SK-N-SH (cell line): ENCODE results near the gene TRIM47. TPM values are rescaled to one million over a fixed set of nuclear protein-coding genes. Genes with fewer than 3 reads are reported as not detected.
"Not testable (repeated sequence)": the region's sequence is repeated elsewhere in the genome, so short reads cannot be mapped to it uniquely, and the experiment has no call there.

Experiments
- CTCF ChIA-PET: fragments of 300-600, 350-600 bp; formaldehyde crosslinking; extraction: SDS; loops from one replicate; lab custom pipeline; 2021; lab: Yijun Ruan, JAX
- POLR2A ChIA-PET: fragments of 350-600 bp; sonication (Branson Sonifier 250); formaldehyde crosslinking; extraction: SDS; loops from one replicate; lab custom pipeline; 2020; ENCODE audit warnings: antibody characterized with exemption, inconsistent platforms; lab: Yijun Ruan, JAX
- DNase-seq: peaks from one replicate; pipeline ENCODE4 v3.0.0; 2012
- H2AFZ ChIP-seq: fragments of 200-600 bp; sonication (generic); 2 replicates; pipeline ENCODE4 v1.8.1; 2016; ENCODE audit warnings: antibody characterized with exemption, mild to moderate bottlenecking, low read depth
- H3F3A ChIP-seq: fragments of 200-600 bp; sonication (generic); replicated peaks from 2 replicates; pipeline ENCODE3; 2016; ENCODE audit warnings: antibody characterized with exemption, mild to moderate bottlenecking; ENCODE audit not compliant: insufficient read depth
- H3K27ac ChIP-seq, 2 experiments: fragments of 200-500 bp in 1 of 2; fragments of 200-600 bp in 1 of 2; sonication (Bioruptor generic) in 1 of 2; sonication (generic), shearing (Covaris generic) in 1 of 2; 2 replicates each; pipeline versions ENCODE4 v1.5.1 to v1.6.1; 2014 to 2016; ENCODE audit warnings: low read depth in 2 of 2, inconsistent platforms in 1 of 2, low read length in 1 of 2, mild to moderate bottlenecking in 1 of 2, mixed read lengths in 1 of 2
- H3K27me3 ChIP-seq: fragments of 200-600 bp; sonication (generic), shearing (Covaris generic); 2 replicates; pipeline ENCODE4 v1.6.1; 2016; ENCODE audit warnings: mixed run types; ENCODE audit not compliant: insufficient read depth
- H3K36me3 ChIP-seq, 2 experiments: fragments of 200-500 bp in 1 of 2; fragments of 200-600 bp in 1 of 2; sonication (Bioruptor generic) in 1 of 2; sonication (generic) in 1 of 2; replicated peaks in 1 of 2; 2 replicates each; pipeline versions ENCODE3 to v1.5.1; 2014 to 2016; ENCODE audit warnings: low read length in 1 of 2, mild to moderate bottlenecking in 1 of 2; ENCODE audit not compliant: insufficient read depth in 2 of 2, control insufficient read depth in 1 of 2
- H3K4me1 ChIP-seq, 2 experiments: fragments of 200-500 bp in 1 of 2; fragments of 200-600 bp in 1 of 2; sonication (Bioruptor generic) in 1 of 2; sonication (generic), shearing (Covaris generic) in 1 of 2; 2 replicates each; pipeline versions ENCODE4 v1.5.1 to v1.6.1; 2014 to 2016; ENCODE audit warnings: low read depth in 1 of 2, low read length in 1 of 2, mixed run types in 1 of 2; ENCODE audit not compliant: insufficient read depth in 2 of 2, control insufficient read depth in 1 of 2
- H3K4me2 ChIP-seq: fragments of 200-600 bp; sonication (generic), shearing (Covaris generic); 2 replicates; pipeline ENCODE4 v1.6.1; 2017; ENCODE audit warnings: mixed run types
- H3K4me3 ChIP-seq, 2 experiments: fragments of 200-500 bp in 1 of 2; fragments of 200-600 bp in 1 of 2; sonication (Bioruptor generic) in 1 of 2; sonication (generic), shearing (Covaris generic) in 1 of 2; 2 replicates each; pipeline versions ENCODE4 v1.5.1 to v1.8.1; 2014 to 2016; ENCODE audit warnings: low read depth in 2 of 2, inconsistent platforms in 1 of 2, low read length in 1 of 2, mild to moderate bottlenecking in 1 of 2, mixed read lengths in 1 of 2, moderate library complexity in 1 of 2
- H3K79me2 ChIP-seq: fragments of 200-600 bp; sonication (generic); 2 replicates; pipeline ENCODE4 v1.8.1; 2017; ENCODE audit warnings: mild to moderate bottlenecking; ENCODE audit not compliant: insufficient read depth
- H3K9ac ChIP-seq: fragments of 200-600 bp; sonication (generic); 2 replicates; pipeline ENCODE4 v1.6.1; 2017; ENCODE audit warnings: mixed run types
- H3K9me2 ChIP-seq: fragments of 200-600 bp; sonication (generic); 2 replicates; pipeline ENCODE4 v1.6.1; 2017; ENCODE audit warnings: mixed run types
- H3K9me3 ChIP-seq: fragments of 200-600 bp; sonication (generic); 2 replicates; pipeline ENCODE4 v1.6.1; 2017; ENCODE audit warnings: mixed run types, mild to moderate bottlenecking, moderate library complexity
- H4K20me1 ChIP-seq: fragments of 200-600 bp; sonication (generic); 2 replicates; pipeline ENCODE4 v1.6.1; 2017; ENCODE audit warnings: mild to moderate bottlenecking, mixed run types; ENCODE audit not compliant: insufficient read depth
- CHD2 ChIP-seq: fragments of 150-350 bp; IDR thresholded peaks from 2 replicates; pipeline ENCODE4 v1.6.1; 2018; ENCODE audit warnings: low read length; ENCODE audit not compliant: partially characterized antibody
- ELF1 ChIP-seq: IDR thresholded peaks from 2 replicates; pipeline ENCODE4 v1.4.0; 2012
- EZH2phosphoT487 ChIP-seq: fragments of 200-600 bp; sonication (generic); IDR thresholded peaks from 2 replicates; pipeline ENCODE4 v1.6.1; 2017; ENCODE audit warnings: low read depth, mixed run types, mild to moderate bottlenecking, antibody characterized with exemption, moderate library complexity, borderline replicate concordance
- FOSL2 ChIP-seq: IDR thresholded peaks from 2 replicates; pipeline ENCODE4 v1.4.0; 2012; ENCODE audit warnings: low read depth, mild to moderate bottlenecking, moderate library complexity, borderline replicate concordance
- FOXJ3 ChIP-seq: sonication (generic); formaldehyde crosslinking; IDR thresholded peaks from 2 replicates; pipeline ENCODE4 v1.5.1; 2020; ENCODE audit warnings: mild to moderate bottlenecking, missing genetic modification reagents
- IRF3 ChIP-seq: fragments of 150-350 bp; IDR thresholded peaks from 2 replicates; pipeline ENCODE4 v1.6.1; 2016; ENCODE audit warnings: mild to moderate bottlenecking, low read depth, low read length
- JUND ChIP-seq: IDR thresholded peaks from 2 replicates; pipeline ENCODE4 v1.4.0; 2012
- MXI1 ChIP-seq: IDR thresholded peaks from 2 replicates; pipeline ENCODE4 v1.6.1; 2012; ENCODE audit warnings: mild to moderate bottlenecking, low read depth, low read length, improper control_type of control experiment
- NFIC ChIP-seq: IDR thresholded peaks from 2 replicates; pipeline ENCODE4 v1.4.0; 2012; ENCODE audit warnings: borderline replicate concordance
- PBX3 ChIP-seq: IDR thresholded peaks from 2 replicates; pipeline ENCODE4; 2012
- RAD21 ChIP-seq: IDR thresholded peaks from 2 replicates; pipeline ENCODE4 v1.6.1; 2012; ENCODE audit warnings: mild to moderate bottlenecking, low read length
- RCOR1 ChIP-seq: fragments of 150-350 bp; IDR thresholded peaks from 2 replicates; pipeline ENCODE4 v1.6.1; 2017; ENCODE audit warnings: antibody characterized with exemption, low read length
- REST ChIP-seq: IDR thresholded peaks from 2 replicates; pipeline ENCODE4 v1.6.1; 2012; ENCODE audit warnings: mild to moderate bottlenecking, low read depth, low read length, moderate library complexity
- RFX5 ChIP-seq: IDR thresholded peaks from 2 replicates; pipeline ENCODE4 v1.6.1; 2012; ENCODE audit warnings: mild to moderate bottlenecking, improper control_type of control experiment, low read length
- RXRA ChIP-seq: IDR thresholded peaks from 2 replicates; pipeline ENCODE4 v1.4.0; 2012; ENCODE audit warnings: low read depth, mild to moderate bottlenecking, borderline replicate concordance
- SIN3A ChIP-seq: IDR thresholded peaks from 2 replicates; pipeline ENCODE4 v1.6.1; 2012; ENCODE audit warnings: low read depth, mild to moderate bottlenecking, low read length, moderate library complexity, borderline replicate concordance
- SMC3 ChIP-seq: IDR thresholded peaks from 2 replicates; pipeline ENCODE4 v1.6.1; 2012; ENCODE audit warnings: low read depth, low read length, improper control_type of control experiment
- TAF1 ChIP-seq: IDR thresholded peaks from 2 replicates; pipeline ENCODE4 v1.6.1; 2012; ENCODE audit warnings: low read depth, mild to moderate bottlenecking, low read length, moderate library complexity, borderline replicate concordance
- TCF12 ChIP-seq: IDR thresholded peaks from 2 replicates; pipeline ENCODE4 v1.4.0; 2012
- USF1 ChIP-seq: IDR thresholded peaks from 2 replicates; pipeline ENCODE4 v1.4.0; 2012; ENCODE audit warnings: low read depth, borderline replicate concordance
- WGBS: methylation state at CpG from one replicate; pipeline ENCODE4 v1.1.6; 2017; ENCODE audit warnings: low lambda C conversion rate; 5-methylcytosine and 5-hydroxymethylcytosine counted together
- polyA plus RNA-seq, 3 experiments: library from polyadenylated mRNA; depleted of rRNA; stranded (reverse); fragments of >200 nt; gene quantifications; 2 replicates each; pipeline ENCODE4 v1.2.3, GENCODE V29; 2012

TRIM47 gene
- polyA plus RNA-seq, 1 of the 3 experiments (the other 2 are of a cell fraction): 5.1 TPM

GRCh38 chr17:75861927-75862317 lies 16.5 kb downstream of the TRIM47 start:
- Histone ChIP-seq H3K79me2 (no peaks in the 10 kb centered on the region), H3K9me3 (no peaks in the 10 kb centered on the region), H3K9me2 (no peaks in the 10 kb centered on the region), H3K4me2 (no peak overlapping the region), H3K4me3 (no peak overlapping the region), H3K27me3 (no peaks in the 10 kb centered on the region), H3K36me3 (no peaks in the 10 kb centered on the region), H3K9ac (no peak overlapping the region), H3K4me1 (no peaks in the 10 kb centered on the region), H4K20me1 (no peaks in the 10 kb centered on the region), H3K27ac (no peak overlapping the region), H2AFZ (no peak overlapping the region), H3F3A (peaks cover 6% of the 10 kb centered on the region)
- TF ChIP-seq RXRA (no peak), EZH2phosphoT487 (no peak), USF1 (no peak), FOSL2 (no peak), ELF1 (no peak), REST (no peak), SIN3A (no peak), CHD2 (no peak), SMC3 (no peak), IRF3 (no peak), RCOR1 (no peak), FOXJ3 (no peak), RAD21 (no peak), NFIC (no peak), JUND (no peak), PBX3 (no peak), TAF1 (no peak), RFX5 (no peak), TCF12 (no peak), MXI1 (no peak)
- ChIA-PET CTCF (interaction anchor here (0.7 to 4.5 kb wide), 22 partner anchors 10 to 337 kb away, joined by 3 to 60 read pairs (median 5); partner anchors contain the start of genes TRIM47, TRIM65, UNC13D and UNK), POLR2A (interaction anchor here (0.8 kb wide), 1 partner anchor 18 kb away, joined by 3 read pairs; the partner anchor contains the start of gene UNC13D)
- 85% methylated on average over 9 of the region's 9 CpGs for WGBS
- no peak for DNase-seq

GRCh38 chr17:75859358-75859757 lies 19.0 kb downstream of the TRIM47 start:
- CTCF ChIA-PET: interaction anchor here (1.4 to 6.9 kb wide), 6 partner anchors 8 to 76 kb away, joined by 3 to 79 read pairs (median 36); partner anchors contain the start of genes TRIM65 and UNC13D
- H4K20me1 ChIP-seq, H3K36me3 ChIP-seq, DNase-seq, H3K4me3 ChIP-seq, H3K9ac ChIP-seq, H3K4me2 ChIP-seq, POLR2A ChIA-PET, H3K4me1 ChIP-seq, H3K9me2 ChIP-seq, H3K27me3 ChIP-seq, H3K9me3 ChIP-seq, H2AFZ ChIP-seq, H3K27ac ChIP-seq, H3K79me2 ChIP-seq: not testable (repeated sequence)
- 85% methylated on average over 10 of the region's 10 CpGs for WGBS
- H3F3A ChIP-seq: peaks cover 10% of the 10 kb centered on the region
